Neural progenitor cell (in vitro differentiated cells): Measurements from ENCODE around the gene RAB35. TPM values are rescaled to one million over a fixed set of nuclear protein-coding genes. Genes with fewer than 3 reads are reported as not detected.

ENCODE experiments used
- DNase-seq: peaks from one replicate; pipeline ENCODE4 v3.0.0-alpha.2; 2016; ENCODE audit warnings: low spot score
- H2AFZ ChIP-seq: fragments of 200-600 bp; sonication (generic); replicated peaks from 2 replicates; pipeline ENCODE4 v1.6.1; 2016; ENCODE audit warnings: antibody characterized with exemption
- H3F3A ChIP-seq: fragments of 200-600 bp; sonication (generic); 2 replicates; pipeline ENCODE4 v1.6.1; 2016; ENCODE audit warnings: antibody characterized with exemption, low read depth
- H3K27ac ChIP-seq: fragments of 200-600 bp; sonication (generic); 2 replicates; pipeline ENCODE4 v1.5.1; 2016; ENCODE audit warnings: mild to moderate bottlenecking
- H3K27me3 ChIP-seq: fragments of 200-600 bp; sonication (generic); 2 replicates; pipeline ENCODE4 v1.6.1; 2016; ENCODE audit warnings: mild to moderate bottlenecking, moderate library complexity
- H3K36me3 ChIP-seq: fragments of 200-600 bp; sonication (generic); 2 replicates; pipeline ENCODE4 v1.5.1; 2016
- H3K4me1 ChIP-seq: fragments of 200-600 bp; sonication (generic); 2 replicates; pipeline ENCODE4 v1.6.1; 2016; ENCODE audit warnings: mixed run types
- H3K4me2 ChIP-seq: fragments of 200-600 bp; sonication (generic); 2 replicates; pipeline ENCODE4 v1.6.1; 2016
- H3K4me3 ChIP-seq: fragments of 200-600 bp; sonication (generic); 2 replicates; pipeline ENCODE4 v1.5.1; 2016
- H3K79me2 ChIP-seq: fragments of 200-600 bp; sonication (generic); 2 replicates; pipeline ENCODE4 v1.6.1; 2016; ENCODE audit warnings: low read depth
- H3K9ac ChIP-seq: fragments of 200-600 bp; sonication (generic); 2 replicates; pipeline ENCODE4 v1.6.1; 2016
- H3K9me3 ChIP-seq: fragments of 200-600 bp; sonication (generic); 2 replicates; pipeline ENCODE4 v1.5.1; 2016; ENCODE audit warnings: low read depth
- H4K20me1 ChIP-seq: fragments of 200-600 bp; sonication (generic); 2 replicates; pipeline ENCODE4 v1.6.1; 2016; ENCODE audit warnings: low read depth
- H3K27ac Mint-ChIP-seq: 3 replicates; pipeline ENCODE4 v1.8.0; 2021; ENCODE audit warnings: mixed read lengths
- H3K27me3 Mint-ChIP-seq: 2 replicates; pipeline ENCODE4 v1.8.0; 2022; ENCODE audit warnings: low read depth, mild to moderate bottlenecking, inconsistent platforms, moderate library complexity, mixed read lengths; ENCODE audit not compliant: insufficient read depth
- H3K36me3 Mint-ChIP-seq: 3 replicates; pipeline ENCODE4 v1.8.0; 2021; ENCODE audit warnings: mixed read lengths
- H3K4me1 Mint-ChIP-seq: 3 replicates; pipeline ENCODE4 v1.8.0; 2021; ENCODE audit warnings: mixed read lengths
- H3K4me3 Mint-ChIP-seq: 3 replicates; pipeline ENCODE4 v1.8.0; 2021; ENCODE audit warnings: mild to moderate bottlenecking, moderate library complexity, mixed read lengths
- H3K9me3 Mint-ChIP-seq: 3 replicates; pipeline ENCODE4 v1.8.0; 2020; ENCODE audit warnings: mixed read lengths
- EZH2 ChIP-seq: fragments of 200-600 bp; sonication (generic); IDR thresholded peaks from 2 replicates; pipeline ENCODE4 v1.6.1; 2017; ENCODE audit warnings: antibody characterized with exemption, mild to moderate bottlenecking, moderate library complexity
- EZH2phosphoT487 ChIP-seq: fragments of 200-600 bp; sonication (generic); IDR thresholded peaks from 2 replicates; pipeline ENCODE4 v1.6.1; 2017; ENCODE audit warnings: antibody characterized with exemption
- total RNA-seq: library from RNA; depleted of rRNA; stranded (reverse); fragments of >200 nt; gene quantifications from 2 replicates; pipeline ENCODE4 v1.2.3, GENCODE V29; 2015; ENCODE audit warnings: low replicate concordance
- TF ChIP-seq, protein P1 (sequence below): fragments of 200-600 bp; sonication (generic); IDR thresholded peaks from 2 replicates; pipeline ENCODE4 v1.5.1; 2017; ENCODE audit warnings: antibody characterized with exemption, mild to moderate bottlenecking

The RAB35 gene
- total RNA-seq, 1 donor from 2014 or later, result 17.5 TPM

GRCh38 chr12:120067084-120067869 lies 49.3 kb downstream of the RAB35 start:
- H3K9ac ChIP-seq, result no peak overlapping the region
- no peak overlapping the region for H3K4me2 ChIP-seq
- H3K27ac ChIP-seq, result no peak overlapping the region
- no peaks in the 10 kb centered on the region for H3F3A ChIP-seq
- DNase-seq, result no peak
- no peaks in the 10 kb centered on the region for H3K27me3 ChIP-seq
- Mint-ChIP-seq H3K36me3 (peaks cover 2% of the 10 kb centered on the region), H3K4me3 (no peak overlapping the region), H3K27me3 (peaks cover 5% of the 10 kb centered on the region), H3K9me3 (no peaks in the 10 kb centered on the region), H3K4me1 (peaks cover 46% of the 10 kb centered on the region), H3K27ac (no peak overlapping the region)
- TF ChIP-seq EZH2phosphoT487 (no peak), EZH2 (no peak)
- TF ChIP-seq, protein P1, sequence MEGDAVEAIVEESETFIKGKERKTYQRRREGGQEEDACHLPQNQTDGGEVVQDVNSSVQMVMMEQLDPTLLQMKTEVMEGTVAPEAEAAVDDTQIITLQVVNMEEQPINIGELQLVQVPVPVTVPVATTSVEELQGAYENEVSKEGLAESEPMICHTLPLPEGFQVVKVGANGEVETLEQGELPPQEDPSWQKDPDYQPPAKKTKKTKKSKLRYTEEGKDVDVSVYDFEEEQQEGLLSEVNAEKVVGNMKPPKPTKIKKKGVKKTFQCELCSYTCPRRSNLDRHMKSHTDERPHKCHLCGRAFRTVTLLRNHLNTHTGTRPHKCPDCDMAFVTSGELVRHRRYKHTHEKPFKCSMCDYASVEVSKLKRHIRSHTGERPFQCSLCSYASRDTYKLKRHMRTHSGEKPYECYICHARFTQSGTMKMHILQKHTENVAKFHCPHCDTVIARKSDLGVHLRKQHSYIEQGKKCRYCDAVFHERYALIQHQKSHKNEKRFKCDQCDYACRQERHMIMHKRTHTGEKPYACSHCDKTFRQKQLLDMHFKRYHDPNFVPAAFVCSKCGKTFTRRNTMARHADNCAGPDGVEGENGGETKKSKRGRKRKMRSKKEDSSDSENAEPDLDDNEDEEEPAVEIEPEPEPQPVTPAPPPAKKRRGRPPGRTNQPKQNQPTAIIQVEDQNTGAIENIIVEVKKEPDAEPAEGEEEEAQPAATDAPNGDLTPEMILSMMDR, result no peak
- H3K79me2 ChIP-seq, result no peaks in the 10 kb centered on the region
- H3K36me3 ChIP-seq, result no peaks in the 10 kb centered on the region
- H2AFZ ChIP-seq, result no peak overlapping the region
- H4K20me1 ChIP-seq, result no peaks in the 10 kb centered on the region
- no peak overlapping the region for H3K4me3 ChIP-seq
- peaks cover 17% of the 10 kb centered on the region for H3K4me1 ChIP-seq
- no peaks in the 10 kb centered on the region for H3K9me3 ChIP-seq

GRCh38 chr12:120066341-120066740 lies 50.2 kb downstream of the RAB35 start:
- DNase-seq, result no peak
- peaks cover 1% of the 10 kb centered on the region for H3K27me3 Mint-ChIP-seq
- peaks cover 17% of the 10 kb centered on the region for H3K4me1 ChIP-seq
- H3K9me3 ChIP-seq, result no peaks in the 10 kb centered on the region
- no peak overlapping the region for H3K4me3 ChIP-seq
- no peak overlapping the region for H3K4me3 Mint-ChIP-seq
- peak overlapping the region; percentile 36 for H3K27ac Mint-ChIP-seq
- no peaks in the 10 kb centered on the region for H3K79me2 ChIP-seq
- no peaks in the 10 kb centered on the region for H3F3A ChIP-seq
- no peak overlapping the region for H3K27ac ChIP-seq
- H3K9ac ChIP-seq, result no peak overlapping the region
- H3K4me1 Mint-ChIP-seq, result peaks cover 46% of the 10 kb centered on the region
- H3K4me2 ChIP-seq, result no peak overlapping the region
- no peaks in the 10 kb centered on the region for H3K36me3 ChIP-seq
- H3K27me3 ChIP-seq, result no peaks in the 10 kb centered on the region
- TF ChIP-seq, protein P1, result no peak
- TF ChIP-seq EZH2phosphoT487 (no peak), EZH2 (no peak)
- H2AFZ ChIP-seq, result no peak overlapping the region
- no peaks in the 10 kb centered on the region for H3K36me3 Mint-ChIP-seq
- H4K20me1 ChIP-seq, result no peaks in the 10 kb centered on the region
- no peaks in the 10 kb centered on the region for H3K9me3 Mint-ChIP-seq

- H3K4me2 ChIP-seq, result no peak overlapping the region
- no peak overlapping the region for H3K4me3 Mint-ChIP-seq
These were observed 51.1 kb downstream of the RAB35 start for GRCh38 chr12:120065472-120065871.

More at GRCh38 chr12:120065472-120065871, 51.1 kb downstream of the RAB35 start:
- Histone ChIP-seq H4K20me1 (no peaks in the 10 kb centered on the region), H3K27ac (no peak overlapping the region), H2AFZ (no peak overlapping the region), H3K9ac (no peak overlapping the region), H3K9me3 (no peaks in the 10 kb centered on the region), H3K36me3 (no peaks in the 10 kb centered on the region), H3K4me3 (no peak overlapping the region), H3K27me3 (no peaks in the 10 kb centered on the region), H3F3A (no peaks in the 10 kb centered on the region), H3K79me2 (no peaks in the 10 kb centered on the region), H3K4me1 (peaks cover 17% of the 10 kb centered on the region)
- TF ChIP-seq, protein P1, result no peak
- TF ChIP-seq EZH2phosphoT487 (no peak), EZH2 (no peak)
- H3K27me3 Mint-ChIP-seq, result no peaks in the 10 kb centered on the region
- no peak overlapping the region for H3K27ac Mint-ChIP-seq
- no peaks in the 10 kb centered on the region for H3K9me3 Mint-ChIP-seq
- no peaks in the 10 kb centered on the region for H3K36me3 Mint-ChIP-seq
- H3K4me1 Mint-ChIP-seq, result peaks cover 49% of the 10 kb centered on the region
- DNase-seq, result no peak
